ENCODE measurements around the gene SNCAIP.
"Not testable (repeated sequence)": the region's sequence is repeated elsewhere in the genome, so short reads cannot be mapped to it uniquely, and the experiment has no call there.

The SNCAIP gene

GRCh38 chr5:122468351-122469116 lies 156.5 kb downstream of the SNCAIP start:
- no peak for DNase-seq (ENCODE audit: low spot score)

- no peak for DNase-seq (ENCODE audit: low spot score)
Measured at GRCh38 chr5:122469384-122469919, 157.4 kb downstream of the SNCAIP start.

DNA sequence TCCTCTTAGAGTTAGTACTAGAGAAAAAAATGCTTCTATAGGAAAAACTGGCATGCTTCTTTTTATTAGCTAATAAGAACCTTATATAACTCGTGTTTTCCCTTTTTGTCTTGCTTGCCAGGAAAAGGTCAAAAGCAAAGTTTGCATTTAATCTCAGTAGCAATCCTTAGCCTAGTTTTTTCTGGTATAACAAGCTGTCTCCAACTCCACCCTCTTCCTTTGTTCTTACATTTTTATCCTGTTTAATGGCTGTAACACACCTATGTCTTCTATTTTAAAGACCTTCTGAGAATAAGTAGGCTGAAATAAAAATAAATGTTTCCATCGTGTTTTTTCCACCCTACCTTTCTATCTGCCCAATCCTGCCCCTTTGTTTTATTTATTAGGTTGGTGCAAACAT lies 158.3 kb downstream of the SNCAIP start:
- no peak for DNase-seq (ENCODE audit: low spot score)

- no peak for DNase-seq (ENCODE audit: low spot score)
Measured at GRCh38 chr5:122471031-122471751, 159.2 kb downstream of the SNCAIP start.

- no peak for DNase-seq (ENCODE audit: low spot score)
Measured at GRCh38 chr5:122471752-122472061, 159.7 kb downstream of the SNCAIP start.

DNA sequence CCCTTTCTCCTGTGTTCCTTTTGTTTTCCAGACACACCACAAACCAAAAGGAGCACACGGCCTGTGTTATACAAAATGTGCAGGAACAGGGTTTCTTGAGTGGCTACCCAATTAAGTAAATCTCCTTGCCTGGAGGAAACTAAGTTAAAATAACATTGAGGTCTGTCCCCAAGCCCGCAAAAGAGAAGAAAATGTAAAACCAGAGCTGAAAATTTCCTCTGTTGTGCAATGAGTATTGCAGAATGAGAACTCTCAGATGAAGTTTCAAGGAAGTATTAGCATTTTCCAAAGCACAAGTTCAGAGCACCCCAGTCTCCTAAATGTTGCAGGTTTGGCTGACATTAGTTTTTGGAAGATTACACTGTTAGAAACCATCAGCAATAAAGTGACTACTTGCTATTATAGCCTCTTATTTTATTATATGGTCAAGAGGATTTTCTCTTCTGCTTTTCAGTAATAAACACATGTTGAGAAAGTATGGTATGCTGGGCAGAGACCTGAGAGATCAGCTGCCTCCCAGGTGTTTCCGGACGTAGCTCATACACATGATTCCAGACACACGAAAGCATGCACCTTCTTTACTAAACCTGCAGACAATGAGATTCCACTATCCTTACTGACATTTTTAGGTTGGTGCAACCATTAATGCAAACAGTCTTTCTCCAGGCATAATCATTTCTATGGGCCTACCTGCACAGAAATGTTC lies 161.3 kb downstream of the SNCAIP start:
- DNase-seq (ENCODE audit: low spot score): no peak

DNA sequence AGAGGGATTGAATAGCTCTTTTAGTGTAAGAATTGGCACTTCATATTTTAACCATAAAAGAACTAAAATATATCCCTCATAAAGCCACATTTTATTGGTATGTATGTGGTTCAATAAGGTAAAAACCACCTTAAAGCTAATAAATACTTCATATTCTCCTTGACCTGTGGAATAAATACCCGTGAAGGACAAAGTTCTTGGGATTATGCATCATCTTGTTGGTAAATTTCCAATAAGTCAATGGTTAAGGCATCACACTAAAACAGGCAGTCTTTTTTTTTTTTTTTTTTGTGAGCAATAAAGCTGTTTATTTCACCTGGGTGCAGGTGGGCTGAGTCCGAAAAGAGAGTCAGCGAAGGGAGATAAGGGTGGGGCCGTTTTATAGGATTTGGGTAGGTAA lies 161.9 kb downstream of the SNCAIP start:
- DNase-seq (ENCODE audit: low spot score): no peak

DNA sequence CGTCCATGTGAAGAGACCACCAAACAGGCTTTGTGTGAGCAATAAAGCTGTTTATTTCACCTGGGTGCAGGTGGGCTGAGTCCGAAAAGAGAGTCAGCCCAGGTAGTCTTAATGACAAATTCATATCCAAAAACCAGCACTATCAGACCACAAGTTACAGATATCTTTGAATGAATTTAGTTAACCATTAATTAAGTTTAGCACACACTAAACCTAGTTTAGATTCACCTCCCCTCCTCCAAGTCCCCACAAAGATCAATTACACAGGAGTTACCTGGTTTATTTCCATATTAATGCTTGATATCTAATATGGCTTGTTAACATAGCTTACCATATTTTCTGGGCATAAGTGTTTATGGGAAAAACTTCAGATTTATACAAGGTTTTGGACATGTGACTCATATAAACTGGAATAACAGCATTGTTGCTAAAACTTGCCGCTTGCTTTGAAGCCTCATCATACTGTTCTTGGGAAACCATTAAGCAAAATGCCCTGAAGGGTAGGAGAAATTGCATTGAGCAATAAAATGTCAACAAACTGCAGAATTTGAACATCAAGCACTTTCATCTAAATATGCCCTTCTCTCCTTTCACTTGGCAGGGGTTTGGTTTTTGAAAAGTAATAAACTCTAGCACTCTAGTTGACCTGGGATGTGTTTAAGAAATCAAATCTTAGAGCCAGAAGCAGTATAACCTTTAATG lies 166.9 kb downstream of the SNCAIP start:
- peak; percentile 2 for DNase-seq (ENCODE audit: low spot score)

DNA sequence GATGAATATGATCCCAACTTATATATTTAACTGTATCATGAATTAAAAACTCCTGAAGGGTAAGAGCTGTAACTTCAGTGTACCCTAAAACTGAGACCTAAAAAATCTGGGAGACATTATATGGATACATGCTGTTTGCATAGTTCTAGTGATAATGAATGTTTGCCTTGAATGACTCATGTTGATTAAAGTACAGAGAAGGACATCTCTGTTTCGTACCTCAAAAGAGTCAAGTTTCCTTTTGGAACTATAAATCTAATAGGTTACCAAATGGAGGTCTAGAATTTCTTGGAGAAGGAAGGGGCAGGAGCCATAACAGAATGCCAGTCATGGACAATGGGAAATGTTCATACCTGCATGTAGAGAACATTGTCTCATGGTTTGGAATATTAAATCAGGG lies 168.1 kb downstream of the SNCAIP start:
- DNase-seq (ENCODE audit: low spot score): no peak

DNA sequence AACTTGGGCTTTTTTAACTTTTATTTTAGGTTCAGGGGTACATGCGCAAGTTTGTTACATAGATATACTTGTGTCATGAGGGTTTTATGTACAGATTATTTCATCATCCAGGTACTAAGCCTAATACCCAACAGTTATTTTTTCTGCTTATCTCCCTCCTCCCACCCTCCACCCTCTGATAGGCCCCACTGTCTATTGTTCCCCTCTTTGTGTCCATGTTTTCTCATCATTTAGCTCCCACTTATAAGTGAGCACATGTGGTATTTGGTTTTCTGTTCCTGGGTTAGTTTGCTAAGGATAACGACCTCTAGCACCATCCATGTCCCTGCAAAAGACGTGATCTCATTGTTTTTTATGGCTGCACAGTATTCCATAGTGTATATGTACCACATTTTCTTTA lies 172.1 kb downstream of the SNCAIP start:
- DNase-seq (ENCODE audit: low spot score): no peak

DNA sequence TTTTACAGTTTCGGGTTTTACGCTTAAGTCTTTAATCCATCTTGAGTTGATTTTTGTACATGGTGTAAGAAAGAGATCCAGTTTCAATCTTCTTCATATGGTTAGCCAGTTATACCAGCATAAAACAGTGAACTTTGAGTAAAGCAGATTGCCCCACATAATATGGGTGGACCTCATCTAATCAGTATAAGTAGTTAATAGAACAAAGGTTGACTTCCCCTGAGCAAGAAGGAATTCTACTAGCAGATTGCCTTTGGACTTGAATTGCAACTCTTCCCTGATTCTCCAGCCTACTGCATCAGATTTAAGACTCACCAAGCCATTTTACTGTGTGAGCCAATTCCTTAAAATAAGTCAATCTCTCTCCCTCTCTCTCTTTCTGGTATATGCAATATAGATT lies 173.2 kb downstream of the SNCAIP start:
- DNase-seq (ENCODE audit: low spot score): no peak

DNA sequence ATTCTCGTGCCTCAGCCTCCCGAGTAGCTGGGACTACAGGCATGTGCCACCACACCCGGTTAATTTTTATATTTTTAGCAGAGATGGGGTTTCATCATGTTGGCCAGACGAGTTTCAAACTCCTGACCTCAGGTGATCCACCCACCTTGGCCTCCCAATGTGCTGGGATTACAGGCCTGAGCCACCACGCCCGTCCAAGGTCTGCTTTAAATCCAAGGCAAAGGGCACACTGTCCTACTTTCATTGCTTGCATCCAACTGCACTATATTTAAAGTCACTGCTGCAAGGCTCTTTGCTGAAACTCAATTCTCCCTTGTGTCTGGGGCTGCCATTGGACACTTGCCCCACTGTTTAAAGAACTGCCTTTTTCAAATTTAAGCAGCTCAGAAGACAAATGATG lies 174.6 kb downstream of the SNCAIP start:
- DNase-seq (ENCODE audit: low spot score): not testable (repeated sequence)

DNA sequence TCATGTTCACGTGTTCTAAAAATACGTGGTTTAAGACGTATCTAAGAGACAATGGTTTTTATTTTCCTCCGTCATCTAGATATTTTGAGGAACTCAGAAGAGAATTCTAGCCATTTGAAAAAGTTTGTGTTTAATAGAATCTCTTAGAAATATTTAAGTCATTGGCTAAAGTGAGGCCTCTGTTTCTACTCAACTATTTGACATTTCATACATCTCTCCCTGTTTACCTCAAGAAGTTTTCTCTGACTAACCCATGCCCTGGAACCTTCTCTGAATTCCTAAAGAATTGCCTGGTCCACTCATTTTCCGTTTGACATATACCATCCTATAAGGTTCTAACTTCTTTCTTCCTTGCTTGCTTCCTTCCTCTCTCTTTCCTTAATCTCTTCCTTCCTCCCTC lies 178.7 kb downstream of the SNCAIP start:
- no peak for DNase-seq (ENCODE audit: low spot score)

GRCh38 chr5:122492675-122493074 lies 180.6 kb downstream of the SNCAIP start:
- DNase-seq (ENCODE audit: low spot score): no peak

DNA sequence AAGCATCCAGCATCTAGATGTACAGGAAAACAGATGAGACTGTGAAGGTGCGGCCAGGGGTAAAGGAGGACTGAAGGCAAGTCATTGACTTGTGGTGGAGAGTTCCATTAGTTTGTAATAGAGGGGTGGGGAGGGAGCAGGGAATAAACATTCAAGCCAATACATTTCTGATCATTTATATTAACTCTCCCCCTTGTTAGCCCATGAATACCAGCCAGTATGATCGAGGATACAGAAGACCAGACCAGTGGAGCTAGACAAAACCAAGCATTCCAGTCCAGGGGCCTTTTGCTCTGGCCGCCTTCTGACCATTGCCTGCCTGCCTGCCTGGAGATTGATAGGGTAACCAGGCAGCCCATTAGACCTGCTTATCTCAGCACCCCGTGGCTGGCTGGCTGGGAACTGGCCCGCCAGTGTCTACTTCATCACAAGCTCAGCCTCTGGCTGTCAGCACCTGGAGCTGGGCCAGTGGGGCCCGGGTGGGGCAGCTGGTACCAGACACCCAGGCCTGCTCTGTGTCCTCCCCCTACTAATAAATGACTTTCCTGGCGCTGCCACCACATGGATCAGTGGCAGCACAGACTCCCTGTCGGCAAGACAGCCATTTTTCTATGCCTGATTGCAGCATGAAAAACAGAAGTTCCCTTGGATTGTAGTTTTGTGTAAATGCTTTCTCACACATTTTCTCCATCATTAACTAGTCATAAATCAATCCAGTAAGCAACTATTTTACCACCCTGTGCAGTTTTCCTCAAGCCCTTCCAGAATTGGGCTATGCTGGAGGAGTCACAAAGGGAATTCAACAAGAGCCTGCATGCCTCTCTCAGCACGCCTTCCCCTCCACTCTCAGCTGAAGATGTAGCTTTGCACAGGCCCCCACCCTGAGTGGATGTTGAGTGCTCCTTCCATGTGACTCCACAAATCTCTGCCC lies 181.3 kb downstream of the SNCAIP start:
- DNase-seq (ENCODE audit: low spot score): no peak

DNA sequence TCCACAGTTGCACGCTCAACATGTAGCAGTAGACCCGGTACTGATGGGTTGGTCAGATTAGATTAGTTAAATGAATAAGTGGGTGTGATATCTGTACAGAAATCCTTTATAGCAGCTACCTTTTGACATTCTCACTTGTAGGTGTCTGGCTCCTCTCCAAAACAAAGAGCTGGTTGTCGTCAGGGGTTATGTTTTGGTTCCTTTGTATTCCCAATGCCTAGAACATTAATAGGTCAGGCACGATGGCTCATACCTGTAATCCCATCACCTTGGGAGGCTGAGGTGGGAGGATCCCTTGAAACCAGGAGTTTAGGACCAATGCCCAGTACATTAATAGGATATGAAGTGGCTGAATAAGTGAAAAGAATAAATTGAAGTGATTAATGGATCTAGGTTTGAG lies 182.1 kb downstream of the SNCAIP start:
- DNase-seq (ENCODE audit: low spot score): no peak

DNA sequence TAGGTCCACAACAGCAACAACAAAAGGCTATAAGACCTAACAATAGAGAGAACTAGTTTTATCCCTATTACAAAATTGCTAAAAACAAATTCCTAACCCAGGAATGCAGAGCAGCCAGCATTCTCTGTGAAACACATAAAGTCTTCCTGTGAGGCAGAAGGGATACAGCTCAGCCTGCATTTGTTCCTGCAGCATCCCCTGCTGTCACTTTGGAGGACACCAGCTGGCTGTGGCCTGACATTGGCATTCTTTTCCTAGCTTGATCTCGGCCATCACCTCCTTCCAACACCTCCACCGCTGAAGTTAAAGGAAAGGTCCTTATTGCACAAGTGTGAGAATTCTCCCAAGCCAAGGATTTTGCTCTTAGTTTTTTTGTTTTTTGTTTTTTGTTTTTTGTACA lies 186.1 kb downstream of the SNCAIP start:
- DNase-seq (ENCODE audit: low spot score): no peak

DNA sequence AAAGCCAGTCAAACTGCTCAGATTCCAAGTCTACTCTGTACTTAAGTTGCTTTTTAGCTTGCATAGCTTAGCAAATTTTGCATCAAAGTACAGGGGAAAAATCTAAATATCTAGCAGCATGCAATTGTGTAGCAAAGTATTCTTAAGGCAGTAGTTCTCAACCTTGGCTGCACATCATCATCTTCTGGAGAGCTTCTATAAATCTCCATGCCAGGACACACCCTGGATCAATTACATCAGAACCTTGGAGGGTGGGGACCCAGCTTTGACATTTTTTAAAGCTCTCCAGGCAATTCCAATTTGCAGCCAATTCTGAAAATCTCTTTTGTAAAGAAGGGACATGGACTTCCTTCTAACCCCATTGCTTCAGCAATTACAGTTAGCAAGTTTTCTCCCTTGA lies 187.5 kb downstream of the SNCAIP start:
- no peak for DNase-seq (ENCODE audit: low spot score)

GRCh38 chr5:122500245-122501088 lies 188.4 kb downstream of the SNCAIP start:
- peak; percentile 45 for DNase-seq (ENCODE audit: low spot score)

GRCh38 chr5:122501089-122501435 lies 189.0 kb downstream of the SNCAIP start:
- no peak for DNase-seq (ENCODE audit: low spot score)
